ENCODE data around the gene LPCAT2. TPM values are rescaled to one million over a fixed set of nuclear protein-coding genes. Genes with fewer than 3 reads are reported as not detected.

LPCAT2 gene
- total RNA-seq, 1 experiment from 2014 or later: 7.1 TPM

DNA sequence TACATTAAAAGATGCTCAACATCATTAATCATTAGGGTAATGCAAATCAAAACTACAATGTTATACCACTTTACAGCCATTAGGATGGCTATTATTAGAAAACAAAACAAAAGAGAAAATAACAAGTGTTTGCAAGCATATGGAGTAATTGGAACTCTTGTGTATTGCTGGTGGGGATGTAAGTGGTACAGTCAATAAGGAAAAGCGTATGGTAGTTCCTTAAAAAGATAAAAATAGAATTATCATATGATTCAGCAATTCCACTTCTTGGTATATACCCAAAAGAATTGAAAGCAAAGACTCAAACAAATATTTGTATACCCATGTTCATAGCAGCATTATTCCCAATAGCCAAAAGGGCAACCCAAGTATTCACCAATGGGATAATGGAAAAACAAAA lies 56.2 kb downstream of the LPCAT2 start (continued):
- TF ChIP-seq, protein P1, sequence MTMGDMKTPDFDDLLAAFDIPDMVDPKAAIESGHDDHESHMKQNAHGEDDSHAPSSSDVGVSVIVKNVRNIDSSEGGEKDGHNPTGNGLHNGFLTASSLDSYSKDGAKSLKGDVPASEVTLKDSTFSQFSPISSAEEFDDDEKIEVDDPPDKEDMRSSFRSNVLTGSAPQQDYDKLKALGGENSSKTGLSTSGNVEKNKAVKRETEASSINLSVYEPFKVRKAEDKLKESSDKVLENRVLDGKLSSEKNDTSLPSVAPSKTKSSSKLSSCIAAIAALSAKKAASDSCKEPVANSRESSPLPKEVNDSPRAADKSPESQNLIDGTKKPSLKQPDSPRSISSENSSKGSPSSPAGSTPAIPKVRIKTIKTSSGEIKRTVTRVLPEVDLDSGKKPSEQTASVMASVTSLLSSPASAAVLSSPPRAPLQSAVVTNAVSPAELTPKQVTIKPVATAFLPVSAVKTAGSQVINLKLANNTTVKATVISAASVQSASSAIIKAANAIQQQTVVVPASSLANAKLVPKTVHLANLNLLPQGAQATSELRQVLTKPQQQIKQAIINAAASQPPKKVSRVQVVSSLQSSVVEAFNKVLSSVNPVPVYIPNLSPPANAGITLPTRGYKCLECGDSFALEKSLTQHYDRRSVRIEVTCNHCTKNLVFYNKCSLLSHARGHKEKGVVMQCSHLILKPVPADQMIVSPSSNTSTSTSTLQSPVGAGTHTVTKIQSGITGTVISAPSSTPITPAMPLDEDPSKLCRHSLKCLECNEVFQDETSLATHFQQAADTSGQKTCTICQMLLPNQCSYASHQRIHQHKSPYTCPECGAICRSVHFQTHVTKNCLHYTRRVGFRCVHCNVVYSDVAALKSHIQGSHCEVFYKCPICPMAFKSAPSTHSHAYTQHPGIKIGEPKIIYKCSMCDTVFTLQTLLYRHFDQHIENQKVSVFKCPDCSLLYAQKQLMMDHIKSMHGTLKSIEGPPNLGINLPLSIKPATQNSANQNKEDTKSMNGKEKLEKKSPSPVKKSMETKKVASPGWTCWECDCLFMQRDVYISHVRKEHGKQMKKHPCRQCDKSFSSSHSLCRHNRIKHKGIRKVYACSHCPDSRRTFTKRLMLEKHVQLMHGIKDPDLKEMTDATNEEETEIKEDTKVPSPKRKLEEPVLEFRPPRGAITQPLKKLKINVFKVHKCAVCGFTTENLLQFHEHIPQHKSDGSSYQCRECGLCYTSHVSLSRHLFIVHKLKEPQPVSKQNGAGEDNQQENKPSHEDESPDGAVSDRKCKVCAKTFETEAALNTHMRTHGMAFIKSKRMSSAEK (CRISPR knock-in tag; IDR thresholded peaks at IDR 0.05; ENCODE audit: borderline replicate concordance): no peak
- TF ChIP-seq ZBTB21 (CRISPR knock-in tag; IDR thresholded peaks at IDR 0.05; ENCODE audit: borderline replicate concordance): no peak
- no peak for TF ChIP-seq ZNF396 (CRISPR knock-in tag; IDR thresholded peaks at IDR 0.05; ENCODE audit: borderline replicate concordance)
- TF ChIP-seq ELF4 (CRISPR knock-in tag; IDR thresholded peaks at IDR 0.05; ENCODE audit: low read depth): no peak
- no peak for TF ChIP-seq PRDM15 (CRISPR knock-in tag; IDR thresholded peaks at IDR 0.05)
- no peak for TF ChIP-seq SMAD3 (CRISPR knock-in tag; IDR thresholded peaks at IDR 0.05; ENCODE audit: borderline replicate concordance)
- TF ChIP-seq, protein P2, sequence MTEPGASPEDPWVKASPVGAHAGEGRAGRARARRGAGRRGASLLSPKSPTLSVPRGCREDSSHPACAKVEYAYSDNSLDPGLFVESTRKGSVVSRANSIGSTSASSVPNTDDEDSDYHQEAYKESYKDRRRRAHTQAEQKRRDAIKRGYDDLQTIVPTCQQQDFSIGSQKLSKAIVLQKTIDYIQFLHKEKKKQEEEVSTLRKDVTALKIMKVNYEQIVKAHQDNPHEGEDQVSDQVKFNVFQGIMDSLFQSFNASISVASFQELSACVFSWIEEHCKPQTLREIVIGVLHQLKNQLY (CRISPR knock-in tag; IDR thresholded peaks at IDR 0.05): no peak

- POLR2A ChIA-PET: no interaction called here
- H3K27ac Mint-ChIP-seq: no peak within 1 kb of the TSS
- no peak for TF ChIP-seq CTCF (IDR thresholded peaks at IDR 0.05)
- TF ChIP-seq CDX4 (CRISPR knock-in tag; IDR thresholded peaks at IDR 0.05; ENCODE audit: borderline replicate concordance): no peak
- no peak for TF ChIP-seq ZNF138 (CRISPR knock-in tag; conservative IDR thresholded peaks at IDR 0.05)
- no peak for TF ChIP-seq NR3C1 (CRISPR knock-in tag; conservative IDR thresholded peaks at IDR 0.05; ENCODE audit: low read depth)
- TF ChIP-seq OVOL2 (CRISPR knock-in tag; IDR thresholded peaks at IDR 0.05; ENCODE audit: borderline replicate concordance): no peak
- TF ChIP-seq ZNF423 (CRISPR knock-in tag; IDR thresholded peaks at IDR 0.05): no peak
- no peak for TF ChIP-seq KAT7 (CRISPR knock-in tag; IDR thresholded peaks at IDR 0.05; ENCODE audit: borderline replicate concordance)
- TF ChIP-seq SP1 (CRISPR knock-in tag; conservative IDR thresholded peaks at IDR 0.05): no peak
- TF ChIP-seq, protein P3, sequence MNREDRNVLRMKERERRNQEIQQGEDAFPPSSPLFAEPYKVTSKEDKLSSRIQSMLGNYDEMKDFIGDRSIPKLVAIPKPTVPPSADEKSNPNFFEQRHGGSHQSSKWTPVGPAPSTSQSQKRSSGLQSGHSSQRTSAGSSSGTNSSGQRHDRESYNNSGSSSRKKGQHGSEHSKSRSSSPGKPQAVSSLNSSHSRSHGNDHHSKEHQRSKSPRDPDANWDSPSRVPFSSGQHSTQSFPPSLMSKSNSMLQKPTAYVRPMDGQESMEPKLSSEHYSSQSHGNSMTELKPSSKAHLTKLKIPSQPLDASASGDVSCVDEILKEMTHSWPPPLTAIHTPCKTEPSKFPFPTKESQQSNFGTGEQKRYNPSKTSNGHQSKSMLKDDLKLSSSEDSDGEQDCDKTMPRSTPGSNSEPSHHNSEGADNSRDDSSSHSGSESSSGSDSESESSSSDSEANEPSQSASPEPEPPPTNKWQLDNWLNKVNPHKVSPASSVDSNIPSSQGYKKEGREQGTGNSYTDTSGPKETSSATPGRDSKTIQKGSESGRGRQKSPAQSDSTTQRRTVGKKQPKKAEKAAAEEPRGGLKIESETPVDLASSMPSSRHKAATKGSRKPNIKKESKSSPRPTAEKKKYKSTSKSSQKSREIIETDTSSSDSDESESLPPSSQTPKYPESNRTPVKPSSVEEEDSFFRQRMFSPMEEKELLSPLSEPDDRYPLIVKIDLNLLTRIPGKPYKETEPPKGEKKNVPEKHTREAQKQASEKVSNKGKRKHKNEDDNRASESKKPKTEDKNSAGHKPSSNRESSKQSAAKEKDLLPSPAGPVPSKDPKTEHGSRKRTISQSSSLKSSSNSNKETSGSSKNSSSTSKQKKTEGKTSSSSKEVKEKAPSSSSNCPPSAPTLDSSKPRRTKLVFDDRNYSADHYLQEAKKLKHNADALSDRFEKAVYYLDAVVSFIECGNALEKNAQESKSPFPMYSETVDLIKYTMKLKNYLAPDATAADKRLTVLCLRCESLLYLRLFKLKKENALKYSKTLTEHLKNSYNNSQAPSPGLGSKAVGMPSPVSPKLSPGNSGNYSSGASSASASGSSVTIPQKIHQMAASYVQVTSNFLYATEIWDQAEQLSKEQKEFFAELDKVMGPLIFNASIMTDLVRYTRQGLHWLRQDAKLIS (CRISPR knock-in tag; IDR thresholded peaks at IDR 0.05; ENCODE audit: borderline replicate concordance): no peak
- no peak for TF ChIP-seq TEAD4 (CRISPR knock-in tag; IDR thresholded peaks at IDR 0.05)
- TF ChIP-seq SMAD4 (CRISPR knock-in tag; IDR thresholded peaks at IDR 0.05): no peak
- no peak for TF ChIP-seq NFYB (CRISPR knock-in tag; conservative IDR thresholded peaks at IDR 0.05; ENCODE audit: low read depth)
These were observed 57.7 kb downstream of the LPCAT2 start, which contains the start of gene CAPNS2 for GRCh38 chr16:55566432-55567175. CAPNS2 (plus strand) TSS chr16:55566684; CDS start chr16:55566757, 73 bp downstream.

More at GRCh38 chr16:55566432-55567175, 57.7 kb downstream of the LPCAT2 start, which contains the start of gene CAPNS2:
- Mint-ChIP-seq H3K9me3 (no peaks in the 10 kb centered on the region), H3K4me1 (no peaks in the 10 kb centered on the region), H3K36me3 (no peaks in the 10 kb centered on the region), H3K4me3 (no peak within 1 kb of the TSS), H3K27me3 (ENCODE audit: low read depth) (no peaks in the 10 kb centered on the region)
- CTCF ChIA-PET: interaction anchor here (3.4 kb wide), 1 partner anchor 101 kb away, joined by 10 read pairs; no protein-coding TSS in a partner anchor
- no peak for DNase-seq (ENCODE audit: low spot score)
- no peak for ATAC-seq
